NCI-H1417 (cell line): ENCODE data around the gene PHOX2B.
A peak's percentile ranks its signal among the peaks of the same experiment; 100 is the strongest.
"Not testable (repeated sequence)": the region's sequence is repeated elsewhere in the genome, so short reads cannot be mapped to it uniquely, and the experiment has no call there.

ENCODE experiments used
- DNase-seq, 3 experiments: peaks; one replicate each; lab custom pipeline; 2025; lab: John Stamatoyannopoulos, UW

Gene PHOX2B

DNA sequence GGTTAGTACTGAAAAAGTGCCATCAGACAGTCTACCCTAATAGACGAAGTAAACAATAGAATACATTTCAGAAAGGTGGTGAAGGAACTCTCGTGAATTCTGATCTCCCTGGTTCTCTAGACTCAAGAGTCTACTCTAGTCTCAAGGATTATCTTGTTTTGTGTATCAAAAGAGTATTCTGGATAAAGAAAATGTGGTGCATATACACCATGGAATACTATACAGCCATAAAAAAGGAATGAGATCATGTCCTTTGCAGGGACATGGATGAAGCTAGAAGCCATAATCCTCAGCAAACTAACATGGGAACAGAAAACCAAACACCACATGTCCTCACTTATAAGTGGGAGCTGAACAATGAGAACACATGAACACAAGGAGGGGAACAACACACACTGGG is 36.9 kb downstream of the PHOX2B start:
- not testable (repeated sequence) for DNase-seq

DNA sequence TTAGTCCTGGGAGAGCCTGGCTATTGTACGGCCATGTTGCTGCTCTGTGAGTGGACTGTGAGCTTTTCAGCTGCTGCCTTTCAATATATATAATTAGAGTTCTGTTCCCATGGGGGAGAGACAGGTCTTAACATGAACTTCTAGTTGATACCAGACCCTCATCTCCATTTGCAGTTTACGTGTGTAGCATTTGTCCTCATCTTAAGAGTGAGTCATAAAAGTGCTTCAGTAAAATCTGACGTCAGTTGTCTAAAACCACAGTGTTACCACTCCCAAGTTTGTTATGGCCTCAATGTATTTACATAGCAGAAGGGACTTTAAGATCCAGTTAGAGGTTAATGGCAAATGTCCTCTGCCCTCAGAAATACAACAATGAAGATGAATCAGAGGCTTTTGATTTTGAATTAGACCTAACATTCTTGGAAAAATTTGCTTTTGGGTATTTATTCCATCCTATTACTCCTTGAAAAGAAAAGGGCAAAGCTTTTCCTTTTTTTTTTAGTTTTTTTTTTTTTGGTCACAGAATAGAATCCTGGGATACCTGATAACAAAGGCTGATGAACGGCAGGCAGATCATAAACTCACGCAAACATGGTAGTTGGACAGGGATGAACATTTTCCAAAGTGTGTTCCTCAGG is 38.6 kb downstream of the PHOX2B start:
- DNase-seq, result peak; percentile 31 to 98 (median 69)

DNA sequence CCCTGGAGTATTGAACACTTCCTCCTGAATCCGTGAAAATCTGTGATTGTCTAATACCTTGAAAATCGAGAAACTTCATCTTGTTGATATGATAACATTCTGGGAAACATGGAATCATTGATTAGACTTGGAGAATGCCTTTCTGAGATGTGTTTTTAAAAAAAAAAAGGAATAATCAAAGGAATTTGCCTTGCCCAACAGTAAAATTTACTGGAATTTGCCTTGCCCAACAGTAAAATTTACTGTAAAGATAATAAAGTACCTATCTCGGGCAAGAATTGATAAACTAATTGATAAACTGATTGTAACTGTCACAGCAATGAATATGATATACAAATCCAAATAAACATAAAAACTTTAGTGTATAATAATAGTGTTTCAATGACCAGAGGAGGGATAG is 44.7 kb downstream of the PHOX2B start:
- no peak for DNase-seq

DNA sequence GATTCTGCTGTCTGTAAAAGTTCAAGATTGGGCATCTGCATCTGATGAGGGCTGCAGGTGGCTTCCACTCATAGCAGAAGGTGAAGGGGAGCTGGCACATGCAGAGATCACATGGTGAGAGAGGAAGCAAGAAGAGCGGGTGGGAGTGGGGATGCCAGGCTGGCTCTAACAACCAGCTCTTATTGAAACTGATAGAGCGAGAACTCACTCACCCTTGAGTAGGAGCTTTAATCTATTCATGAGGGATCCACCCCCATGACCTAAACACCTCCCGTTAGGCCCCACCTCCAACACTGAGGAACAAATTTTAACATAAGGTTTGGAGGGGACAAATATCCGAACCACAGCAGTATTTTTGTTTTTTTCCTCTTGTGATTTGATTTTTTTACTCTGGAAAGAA is 45.8 kb downstream of the PHOX2B start:
- no peak for DNase-seq

DNA sequence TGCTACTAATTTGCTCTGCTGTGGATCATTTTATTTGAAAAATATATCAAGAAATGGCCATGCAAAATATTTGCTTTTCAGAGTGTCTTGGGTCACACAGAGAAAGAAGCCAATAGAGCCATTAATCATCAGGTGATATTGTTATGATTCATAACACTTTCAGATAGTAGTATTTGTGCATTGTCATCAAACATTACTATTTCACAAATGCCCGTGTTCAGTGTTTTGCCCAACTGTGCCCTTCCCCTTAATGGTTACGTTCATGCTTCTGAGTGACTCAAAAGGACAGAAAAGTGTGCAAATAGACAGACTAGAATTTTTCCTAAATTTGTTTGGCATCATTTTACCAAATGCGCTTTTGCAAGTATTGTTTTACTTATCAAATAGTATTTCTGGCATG is 46.5 kb downstream of the PHOX2B start:
- no peak for DNase-seq

DNA sequence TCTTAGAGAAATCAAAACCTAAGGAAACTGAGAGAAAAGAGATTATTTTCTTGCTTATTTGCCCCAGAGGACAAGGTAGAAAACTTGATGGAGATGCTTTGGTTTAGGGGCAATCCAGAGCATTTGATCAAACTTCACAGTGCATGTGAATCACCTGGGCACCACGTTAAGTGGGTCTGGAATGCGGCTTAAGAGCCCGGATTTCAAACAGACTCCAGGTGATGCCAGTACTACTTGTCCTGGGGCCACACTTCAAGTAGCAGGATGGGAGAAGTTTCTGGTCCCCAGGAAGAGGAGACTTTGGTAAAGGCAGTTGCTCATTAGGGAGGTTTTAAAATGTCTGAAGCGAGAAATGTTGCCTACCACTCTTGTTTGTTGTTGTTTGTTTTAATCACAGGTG is 51.8 kb downstream of the PHOX2B start:
- peak in 1 of 3 experiments; percentile 43 for DNase-seq

DNA sequence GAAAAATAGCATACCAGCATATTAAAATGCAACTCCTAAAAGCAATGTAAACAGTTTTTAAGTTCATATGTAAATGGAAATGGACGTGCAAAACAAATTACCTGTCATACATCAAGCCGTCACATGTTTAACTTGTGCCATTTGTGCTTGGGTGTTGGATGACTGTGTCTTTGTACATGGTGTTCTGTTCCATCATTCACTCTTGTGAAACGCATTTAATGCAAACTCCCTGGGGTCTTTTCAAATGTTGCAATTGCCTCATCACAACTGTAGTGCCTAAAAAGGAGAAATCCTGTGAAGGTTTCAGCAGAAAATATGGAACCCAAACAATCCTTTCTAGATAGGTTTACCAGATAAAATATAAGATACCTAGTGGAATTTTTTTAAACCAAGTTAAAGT is 52.4 kb downstream of the PHOX2B start:
- peak in 2 of 3 experiments; percentile 19 to 68 for DNase-seq
